K562 (cell line): ENCODE measurements around the gene ABCB9. TPM values are rescaled to one million over a fixed set of nuclear protein-coding genes. Genes with fewer than 3 reads are reported as not detected.

Experiments used
- ADNP ChIP-seq: fragments of 200-800 bp; sonication (Bioruptor generic); IDR thresholded peaks from 2 replicates; pipeline ENCODE4 v1.6.1; 2016; ENCODE audit warnings: missing genetic modification characterization, missing compliant biosample characterization
- ASH1L ChIP-seq: fragments of 450-650 bp; IDR thresholded peaks from 2 replicates; pipeline ENCODE4 v1.6.1; 2018; ENCODE audit warnings: borderline replicate concordance, mild to moderate bottlenecking, low read depth; ENCODE audit not compliant: partially characterized antibody
- C11orf30 ChIP-seq: fragments of 450-650 bp; IDR thresholded peaks from 2 replicates; pipeline ENCODE4 v1.6.1; 2016; ENCODE audit warnings: low read depth, mild to moderate bottlenecking
- EP400 ChIP-seq: fragments of 450-650 bp; IDR thresholded peaks from 2 replicates; pipeline ENCODE4 v1.6.1; 2017; ENCODE audit warnings: antibody characterized with exemption, mild to moderate bottlenecking, moderate library complexity
- ESRRA ChIP-seq: fragments of 450-650 bp; IDR thresholded peaks from 2 replicates; pipeline ENCODE4 v1.6.1; 2014; ENCODE audit warnings: low read depth, mild to moderate bottlenecking, moderate library complexity, borderline replicate concordance
- ETV6 ChIP-seq, 3 experiments: fragments of 150-350 bp in 1 of 3; sonication (generic) in 1 of 3; formaldehyde crosslinking in 1 of 3; IDR thresholded peaks; 2 replicates each; pipeline versions ENCODE4 v1.6.1 to v1.8.0; 2014 to 2022; ENCODE audit warnings: borderline replicate concordance in 2 of 3, low read depth in 2 of 3, antibody characterized with exemption in 1 of 3, low read length in 1 of 3, mild to moderate bottlenecking in 1 of 3, missing genetic modification reagents in 1 of 3
- FOXA1 ChIP-seq: fragments of 450-650 bp; IDR thresholded peaks from 2 replicates; pipeline ENCODE4 v1.6.1; 2016; ENCODE audit warnings: mild to moderate bottlenecking, borderline replicate concordance
- GABPA ChIP-seq: fragments of 200-800 bp; sonication (Bioruptor generic); conservative IDR thresholded peaks from 2 replicates; pipeline ENCODE4 v1.6.1; 2016; ENCODE audit warnings: low read depth, missing genetic modification characterization, missing compliant biosample characterization
- GATAD2A ChIP-seq: fragments of 450-650 bp; IDR thresholded peaks from 2 replicates; pipeline ENCODE4 v1.6.1; 2017
- KDM4B ChIP-seq, 2 experiments: fragments of 450-650 bp in 1 of 2; sonication (generic) in 1 of 2; IDR thresholded peaks; 2 replicates each; pipeline ENCODE4 v1.6.1; 2016 to 2017; ENCODE audit warnings: borderline replicate concordance in 2 of 2, antibody characterized with exemption in 1 of 2, low read depth in 1 of 2, mild to moderate bottlenecking in 1 of 2
- MBD2 ChIP-seq: sonication (generic); IDR thresholded peaks from 2 replicates; pipeline ENCODE4 v1.6.1; 2016; ENCODE audit warnings: low read depth, borderline replicate concordance
- NCOR1 ChIP-seq: fragments of 450-650 bp; IDR thresholded peaks from 2 replicates; pipeline ENCODE4 v1.6.1; 2016; ENCODE audit warnings: mild to moderate bottlenecking, moderate library complexity
- NFE2 ChIP-seq: IDR thresholded peaks from 2 replicates; pipeline ENCODE4 v1.6.1; 2014; ENCODE audit warnings: antibody characterized with exemption, low read depth
- NR2C2 ChIP-seq, 2 experiments: fragments of 200-800 bp in 1 of 2; sonication (Bioruptor generic) in 1 of 2; sonication (generic) in 1 of 2; formaldehyde crosslinking in 1 of 2; IDR thresholded peaks; 2 replicates each; pipeline versions ENCODE4 v1.6.1 to v1.8.0; 2016 to 2022; ENCODE audit warnings: mild to moderate bottlenecking in 1 of 2, missing compliant biosample characterization in 1 of 2, missing genetic modification characterization in 1 of 2, missing genetic modification reagents in 1 of 2
- POLR2A ChIP-seq: fragments of 450-650 bp; conservative IDR thresholded peaks from 2 replicates; pipeline ENCODE4 v1.6.1; 2016
- RAD21 ChIP-seq, 2 experiments: fragments of 250-450 bp in 1 of 2; fragments of 450-650 bp in 1 of 2; sonication (Bioruptor Pico) in 1 of 2; formaldehyde crosslinking in 1 of 2; IDR thresholded peaks in 1 of 2; conservative IDR thresholded peaks in 1 of 2; 2 replicates each; pipeline versions ENCODE4 v1.4.0 to v1.8.0; 2020 to 2022; ENCODE audit warnings: mild to moderate bottlenecking in 2 of 2, moderate library complexity in 1 of 2
- SIN3A ChIP-seq, 2 experiments: fragments of 150-350 bp in 1 of 2; IDR thresholded peaks; 2 replicates each; pipeline ENCODE4 v1.6.1; 2011 to 2016; ENCODE audit warnings: borderline replicate concordance in 2 of 2, low read depth in 2 of 2, low read length in 2 of 2, mild to moderate bottlenecking in 2 of 2, moderate library complexity in 2 of 2; ENCODE audit not compliant: control insufficient read depth in 1 of 2
- TARDBP ChIP-seq: fragments of 450-650 bp; IDR thresholded peaks from 2 replicates; pipeline ENCODE4 v1.6.1; 2016
- THRAP3 ChIP-seq: fragments of 450-650 bp; IDR thresholded peaks from 2 replicates; pipeline ENCODE4 v1.6.1; 2016; ENCODE audit warnings: mild to moderate bottlenecking, inconsistent platforms, borderline replicate concordance
- ZKSCAN8 ChIP-seq: fragments of 200-800 bp; sonication (Bioruptor generic); IDR thresholded peaks from 2 replicates; pipeline ENCODE4 v1.6.1; 2016; ENCODE audit warnings: missing genetic modification characterization, missing compliant biosample characterization
- ZNF232 ChIP-seq: sonication (generic); formaldehyde crosslinking; IDR thresholded peaks from 2 replicates; pipeline ENCODE4 v1.8.0; 2022; ENCODE audit warnings: mild to moderate bottlenecking, missing genetic modification reagents
- polyA plus RNA-seq, 8 experiments: library from polyadenylated mRNA; depleted of rRNA in 4 of 8; stranded (reverse) in 5 of 8; unstranded in 3 of 8; fragments of >200 nt; fragmentation: Nextera tagmentation in 2 of 8; fragmentation: Illumina TruSeq in 1 of 8; extraction: Ambion mirVana in 2 of 8; extraction: Trizol in 1 of 8; gene quantifications; 2 replicates each; pipeline versions ENCODE4 v1.2.1 to v1.2.3, GENCODE V29; 2011 to 2014; ENCODE audit warnings: inconsistent platforms in 1 of 8, missing spikeins in 1 of 8
- total RNA-seq, 7 experiments: library from RNA; depleted of rRNA in 6 of 7; stranded (reverse); fragments of >200 nt in 6 of 7; fragmentation: Illumina TruSeq in 2 of 7; extraction: Trizol in 2 of 7; gene quantifications; 2 replicates each; pipeline versions ENCODE4 v1.2.1 to v1.2.3, GENCODE V29; 2011 to 2021; ENCODE audit warnings: low replicate concordance in 1 of 7
- TF ChIP-seq, protein P1 (sequence below): sonication (generic); formaldehyde crosslinking; IDR thresholded peaks from 2 replicates; pipeline ENCODE4 v1.8.0; 2022; ENCODE audit warnings: mild to moderate bottlenecking, low read depth, missing genetic modification reagents
- TF ChIP-seq, protein P2 (sequence below): sonication (generic); formaldehyde crosslinking; IDR thresholded peaks from 2 replicates; pipeline ENCODE4 v1.8.0; 2023; ENCODE audit warnings: mild to moderate bottlenecking, missing genetic modification reagents

The ABCB9 gene
- total and polyA plus RNA-seq, 9 of the 15 experiments (the other 6 are each of a cell fraction or from before 2014, with no cell fraction given) = 0.20 to 12.6 (median 6.2) TPM

DNA sequence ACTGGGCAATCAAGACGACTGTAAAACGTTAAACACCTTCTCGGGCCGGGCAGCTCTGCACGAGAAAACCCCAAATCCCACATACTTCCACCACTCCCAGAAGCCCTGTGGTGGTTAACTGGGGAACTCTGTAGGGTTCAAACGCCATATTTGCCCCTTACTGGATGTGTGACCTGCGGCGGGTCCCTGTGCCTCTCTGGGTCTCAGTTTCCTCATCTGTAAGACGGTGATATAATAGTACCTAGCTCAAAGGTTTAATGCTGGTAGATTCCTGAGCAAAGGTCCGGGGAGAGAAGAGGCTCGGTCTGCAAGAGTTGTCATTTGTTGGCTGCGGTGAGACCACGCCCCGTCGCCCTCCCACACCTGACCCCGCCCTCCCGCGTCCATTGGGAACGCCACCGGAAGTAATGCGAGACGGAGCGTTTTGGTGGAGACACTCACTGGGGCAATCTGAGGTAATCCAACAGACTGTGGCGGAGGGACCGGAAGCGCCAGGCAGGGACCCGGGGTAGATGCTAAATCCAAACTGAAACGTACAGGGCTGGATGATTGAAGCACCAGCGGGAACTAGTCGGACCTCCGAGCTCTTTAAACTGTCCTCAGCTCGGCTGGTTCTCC, 8.1 kb upstream of the ABCB9 start (continued):
- TF ChIP-seq NR2C2 (CRISPR knock-in tag; IDR thresholded peaks at IDR 0.05) (peak; percentile 67; the same call in 1 of the 2 replicates), NR2C2 (tag; IDR thresholded peaks at IDR 0.05) (peak; percentile 94), ETV6 (IDR thresholded peaks at IDR 0.05; ENCODE audit: borderline replicate concordance in 1 of 2, low read depth in 2 of 2, low read length in 1 of 2) (no peak), ETV6 (CRISPR knock-in tag; IDR thresholded peaks at IDR 0.05; ENCODE audit: borderline replicate concordance) (no peak), ASH1L (no peak), THRAP3 (no peak), ESRRA (peak; percentile 58; the same call in 1 of the 2 replicates), ADNP (no peak), FOXA1 (no peak), POLR2A (peak; percentile 69), EP400 (no peak), ZKSCAN8 (CRISPR knock-in tag) (no peak), GABPA (tag) (peak; percentile 99), TARDBP (0 out of 2 replicates have a peak, but pooled peaks have one; percentile 15), ZNF232 (CRISPR knock-in tag) (no peak), KDM4B (IDR thresholded peaks at IDR 0.05; ENCODE audit: borderline replicate concordance in 2 of 2, low read depth in 1 of 2) (peak in 1 of 2 experiments; percentile 56; a peak in 1 of 4 replicates), C11orf30 (peak; percentile 74), GATAD2A (no peak), RAD21 (CRISPR knock-in tag; conservative IDR thresholded peaks at IDR 0.05 in 1 of 2, IDR thresholded peaks at IDR 0.05 in 1 of 2) (no peak; a peak in 1 of 4 replicates), NCOR1 (peak; percentile 64), SIN3A (IDR thresholded peaks at IDR 0.05; ENCODE audit: borderline replicate concordance in 2 of 2, control insufficient read depth in 1 of 2, low read depth in 2 of 2, low read length in 2 of 2) (peak in 1 of 2 experiments; percentile 41; a peak in 1 of 4 replicates), NFE2 (no peak; the same call in 1 of the 2 replicates), MBD2 (0 out of 2 replicates have a peak, but pooled peaks have one; percentile 23)
- TF ChIP-seq, protein P1, sequence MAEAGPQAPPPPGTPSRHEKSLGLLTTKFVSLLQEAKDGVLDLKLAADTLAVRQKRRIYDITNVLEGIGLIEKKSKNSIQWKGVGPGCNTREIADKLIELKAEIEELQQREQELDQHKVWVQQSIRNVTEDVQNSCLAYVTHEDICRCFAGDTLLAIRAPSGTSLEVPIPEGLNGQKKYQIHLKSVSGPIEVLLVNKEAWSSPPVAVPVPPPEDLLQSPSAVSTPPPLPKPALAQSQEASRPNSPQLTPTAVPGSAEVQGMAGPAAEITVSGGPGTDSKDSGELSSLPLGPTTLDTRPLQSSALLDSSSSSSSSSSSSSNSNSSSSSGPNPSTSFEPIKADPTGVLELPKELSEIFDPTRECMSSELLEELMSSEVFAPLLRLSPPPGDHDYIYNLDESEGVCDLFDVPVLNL (CRISPR knock-in tag) = no peak
- TF ChIP-seq, protein P2, sequence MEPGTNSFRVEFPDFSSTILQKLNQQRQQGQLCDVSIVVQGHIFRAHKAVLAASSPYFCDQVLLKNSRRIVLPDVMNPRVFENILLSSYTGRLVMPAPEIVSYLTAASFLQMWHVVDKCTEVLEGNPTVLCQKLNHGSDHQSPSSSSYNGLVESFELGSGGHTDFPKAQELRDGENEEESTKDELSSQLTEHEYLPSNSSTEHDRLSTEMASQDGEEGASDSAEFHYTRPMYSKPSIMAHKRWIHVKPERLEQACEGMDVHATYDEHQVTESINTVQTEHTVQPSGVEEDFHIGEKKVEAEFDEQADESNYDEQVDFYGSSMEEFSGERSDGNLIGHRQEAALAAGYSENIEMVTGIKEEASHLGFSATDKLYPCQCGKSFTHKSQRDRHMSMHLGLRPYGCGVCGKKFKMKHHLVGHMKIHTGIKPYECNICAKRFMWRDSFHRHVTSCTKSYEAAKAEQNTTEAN (CRISPR knock-in tag) = no peak
